SU-DHL-6 (cell line): Measurements from ENCODE around the gene PDCD4.

Experiments used
- CTCF ChIP-seq: fragments of 200-600 bp; sonication (generic); IDR thresholded peaks from one replicate; pipeline ENCODE4 v1.5.1; 2017; ENCODE audit warnings: antibody characterized with exemption, mild to moderate bottlenecking, low read length, moderate library complexity; ENCODE audit not compliant: insufficient read depth, poor library complexity, severe bottlenecking
- EZH2phosphoT487 ChIP-seq: fragments of 200-600 bp; sonication (generic), shearing (Covaris generic); conservative IDR thresholded peaks from 2 replicates; pipeline ENCODE4 v1.6.1; 2018; ENCODE audit warnings: mild to moderate bottlenecking, antibody characterized with exemption, low read length, moderate library complexity, mixed read lengths

- TF ChIP-seq CTCF = no peak
- TF ChIP-seq EZH2phosphoT487 = no peak
These were observed 12.2 kb downstream of the PDCD4 start for GRCh38 chr10:110883924-110884323.
